Activated CD8-positive, alpha-beta memory T cell treated with anti-CD3 and anti-CD28 coated beads for 36 hours (primary cell): ENCODE data around the gene TMEM164. TPM values are rescaled to one million over a fixed set of nuclear protein-coding genes. Genes with fewer than 3 reads are reported as not detected.

Experiments
- CTCF ChIA-PET: fragments of 350-600 bp; sonication (Branson Sonifier 250); formaldehyde crosslinking; loops from one replicate; lab custom pipeline; 2021; ENCODE audit warnings: antibody characterized with exemption; lab: Charles Lee
- POLR2A ChIA-PET: fragments of 350-600 bp; sonication (Branson Sonifier 250); formaldehyde crosslinking; loops from one replicate; lab custom pipeline; 2021; ENCODE audit warnings: antibody characterized with exemption; lab: Charles Lee
- total RNA-seq, 2 experiments: library from RNA; stranded (reverse); gene quantifications; one replicate each; pipeline ENCODE4 v1.2.3, GENCODE V29; 2021

Gene TMEM164
- total RNA-seq, 2 experiments from 2014 or later = 11.0 to 13.5 TPM

GRCh38 chrX:110214684-110215083 is 211.8 kb downstream of the TMEM164 start:
- ChIA-PET CTCF (no interaction called here), POLR2A (no interaction called here)

- CTCF ChIA-PET = no interaction called here
- POLR2A ChIA-PET = no interaction called here
These were observed 212.5 kb downstream of the TMEM164 start for GRCh38 chrX:110215411-110215810.

GRCh38 chrX:110216027-110216426 is 213.1 kb downstream of the TMEM164 start:
- POLR2A ChIA-PET = no interaction called here
- CTCF ChIA-PET = no interaction called here

- ChIA-PET POLR2A (no interaction called here), CTCF (no interaction called here)
These were observed 215.7 kb downstream of the TMEM164 start for GRCh38 chrX:110218591-110218990.

- POLR2A ChIA-PET = no interaction called here
These were observed 217.0 kb downstream of the TMEM164 start for GRCh38 chrX:110219920-110220319.

GRCh38 chrX:110222497-110223257 is 219.8 kb downstream of the TMEM164 start:
- ChIA-PET POLR2A (interaction anchor here (0.6 kb wide), 1 partner anchor 236 kb away, joined by 3 read pairs; no protein-coding TSS in a partner anchor), CTCF (no interaction called here)

More at GRCh38 chrX:110219920-110220319, 217.0 kb downstream of the TMEM164 start:
- CTCF ChIA-PET = no interaction called here

- CTCF ChIA-PET = no interaction called here
- POLR2A ChIA-PET = no interaction called here
These were observed 222.2 kb downstream of the TMEM164 start for GRCh38 chrX:110224926-110225617.

- CTCF ChIA-PET = no interaction called here
These were observed 224.0 kb downstream of the TMEM164 start for GRCh38 chrX:110226931-110227330.

More at GRCh38 chrX:110226931-110227330, 224.0 kb downstream of the TMEM164 start:
- POLR2A ChIA-PET = no interaction called here
